ENCODE measurements around the gene CTNNA2. TPM values are rescaled to one million over a fixed set of nuclear protein-coding genes. Genes with fewer than 3 reads are reported as not detected.

CTNNA2 gene
- total RNA-seq, 1 experiment from 2014 or later, result not detected

DNA sequence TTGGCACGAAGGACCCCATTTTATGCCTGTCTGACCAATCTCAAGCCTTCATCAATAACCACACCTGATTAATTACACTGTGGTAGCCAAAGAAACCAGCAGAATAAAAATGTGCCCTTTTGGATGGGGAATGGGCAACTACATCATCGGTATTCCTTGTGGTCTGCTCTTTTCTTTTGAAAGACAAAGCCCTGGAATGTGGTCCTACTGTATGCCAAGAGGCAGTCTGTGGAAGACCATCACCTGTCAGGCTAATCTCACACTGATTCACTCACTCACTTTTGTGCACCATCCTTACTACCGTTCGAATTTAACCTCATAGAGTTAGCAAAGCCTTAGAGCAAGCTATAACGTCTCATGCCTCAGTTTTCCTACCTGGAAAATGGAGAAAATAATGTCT, 1066.9 kb downstream of the CTNNA2 start:
- Histone ChIP-seq H3K4me3 (no peak overlapping the region), H3F3A (ENCODE audit: insufficient read depth, low read depth) (no peaks in the 10 kb centered on the region), H3K4me1 (replicated peaks; ENCODE audit: insufficient read depth) (no peaks in the 10 kb centered on the region), H3K4me2 (no peak overlapping the region), H3K9me3 (ENCODE audit: insufficient read depth, low read depth) (no peaks in the 10 kb centered on the region), H3K36me3 (ENCODE audit: low read depth) (no peaks in the 10 kb centered on the region), H3K9me2 (ENCODE audit: insufficient read depth) (no peaks in the 10 kb centered on the region), H3K27ac (no peak overlapping the region), H3K27me3 (ENCODE audit: insufficient read depth, low read depth) (no peaks in the 10 kb centered on the region), H2AFZ (no peak overlapping the region), H4K20me1 (ENCODE audit: insufficient read depth) (no peaks in the 10 kb centered on the region), H3K79me2 (ENCODE audit: low read depth) (no peaks in the 10 kb centered on the region)
- POLR2A ChIA-PET (ENCODE audit: unreplicated experiment), result no interaction called here
- no TSS peak for BruUV-seq (replicated peaks)
- intact Hi-C loops (cut with micrococcal nuclease; ENCODE audit: unreplicated experiment), result no loop called here
- CTCF ChIA-PET, result no interaction called here
- TF ChIP-seq, protein P1, sequence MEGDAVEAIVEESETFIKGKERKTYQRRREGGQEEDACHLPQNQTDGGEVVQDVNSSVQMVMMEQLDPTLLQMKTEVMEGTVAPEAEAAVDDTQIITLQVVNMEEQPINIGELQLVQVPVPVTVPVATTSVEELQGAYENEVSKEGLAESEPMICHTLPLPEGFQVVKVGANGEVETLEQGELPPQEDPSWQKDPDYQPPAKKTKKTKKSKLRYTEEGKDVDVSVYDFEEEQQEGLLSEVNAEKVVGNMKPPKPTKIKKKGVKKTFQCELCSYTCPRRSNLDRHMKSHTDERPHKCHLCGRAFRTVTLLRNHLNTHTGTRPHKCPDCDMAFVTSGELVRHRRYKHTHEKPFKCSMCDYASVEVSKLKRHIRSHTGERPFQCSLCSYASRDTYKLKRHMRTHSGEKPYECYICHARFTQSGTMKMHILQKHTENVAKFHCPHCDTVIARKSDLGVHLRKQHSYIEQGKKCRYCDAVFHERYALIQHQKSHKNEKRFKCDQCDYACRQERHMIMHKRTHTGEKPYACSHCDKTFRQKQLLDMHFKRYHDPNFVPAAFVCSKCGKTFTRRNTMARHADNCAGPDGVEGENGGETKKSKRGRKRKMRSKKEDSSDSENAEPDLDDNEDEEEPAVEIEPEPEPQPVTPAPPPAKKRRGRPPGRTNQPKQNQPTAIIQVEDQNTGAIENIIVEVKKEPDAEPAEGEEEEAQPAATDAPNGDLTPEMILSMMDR (conservative IDR thresholded peaks at IDR 0.05), result no peak
- TF ChIP-seq EZH2 (IDR thresholded peaks at IDR 0.05; ENCODE audit: low read depth), result no peak
- no peak for DNase-seq

DNA sequence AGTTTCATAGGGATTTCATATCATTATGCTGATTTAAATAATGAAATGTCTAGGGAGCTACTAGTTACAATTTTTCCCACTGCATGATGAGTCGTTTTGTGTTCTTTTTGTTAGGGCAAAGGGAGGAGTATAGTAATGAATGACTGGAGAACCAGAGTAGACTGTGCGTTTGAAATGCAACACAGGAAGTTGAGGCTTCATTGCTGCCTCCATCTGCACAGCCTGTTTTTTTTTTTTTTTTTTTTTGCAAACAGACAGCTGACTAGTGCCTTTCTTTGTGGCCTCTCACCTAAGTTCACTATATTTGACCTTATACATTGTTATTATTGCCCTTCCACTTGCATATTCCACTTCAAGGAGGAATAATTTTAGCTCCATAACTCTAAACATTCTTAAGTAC, 1078.4 kb downstream of the CTNNA2 start:
- H3K36me3 ChIP-seq (ENCODE audit: low read depth), result no peaks in the 10 kb centered on the region
- TF ChIP-seq, protein P1 (conservative IDR thresholded peaks at IDR 0.05), result no peak
- TF ChIP-seq EZH2 (IDR thresholded peaks at IDR 0.05; ENCODE audit: low read depth), result no peak
- no peaks in the 10 kb centered on the region for H3K79me2 ChIP-seq (ENCODE audit: low read depth)
- H3K4me2 ChIP-seq, result no peak overlapping the region
- ChIA-PET CTCF (no interaction called here), POLR2A (ENCODE audit: unreplicated experiment) (no interaction called here)
- H3K9me2 ChIP-seq (ENCODE audit: insufficient read depth), result no peaks in the 10 kb centered on the region
- H3K4me1 ChIP-seq (replicated peaks; ENCODE audit: insufficient read depth), result no peaks in the 10 kb centered on the region
- H2AFZ ChIP-seq, result no peak overlapping the region
- no TSS peak for BruUV-seq (replicated peaks)
- no peaks in the 10 kb centered on the region for H3K9me3 ChIP-seq (ENCODE audit: insufficient read depth, low read depth)
- H3K27me3 ChIP-seq (ENCODE audit: insufficient read depth, low read depth), result 0 out of 2 replicates have a peak, but pooled peaks cover 6% of the 10 kb centered on the region
- intact Hi-C loops (cut with micrococcal nuclease; ENCODE audit: unreplicated experiment), result no loop called here
- H3F3A ChIP-seq (ENCODE audit: insufficient read depth, low read depth), result no peaks in the 10 kb centered on the region
- DNase-seq, result no peak
- no peak overlapping the region for H3K27ac ChIP-seq
- no peaks in the 10 kb centered on the region for H4K20me1 ChIP-seq (ENCODE audit: insufficient read depth)
- H3K4me3 ChIP-seq, result no peak overlapping the region

DNA sequence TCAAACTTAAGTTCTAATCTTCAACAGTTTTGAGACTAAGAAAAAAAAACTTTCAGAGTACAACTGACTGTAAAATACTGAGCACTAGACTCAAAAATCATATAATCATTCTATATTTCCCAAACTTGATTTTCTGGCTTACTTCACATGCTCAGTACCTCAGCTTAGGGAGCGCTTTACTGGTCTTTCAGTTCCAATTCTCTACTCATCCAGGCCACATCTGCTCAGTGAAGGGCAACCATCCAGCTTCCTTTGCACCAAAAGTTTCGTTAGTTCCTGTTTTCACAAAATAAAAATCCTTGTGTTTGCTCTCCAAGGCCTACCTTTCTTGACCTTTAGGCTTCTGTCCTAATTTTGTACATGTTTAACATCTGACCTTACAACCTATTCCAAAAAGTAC, 1079.3 kb downstream of the CTNNA2 start:
- DNase-seq, result no peak
- no peaks in the 10 kb centered on the region for H3K4me1 ChIP-seq (replicated peaks; ENCODE audit: insufficient read depth)
- no peaks in the 10 kb centered on the region for H3K36me3 ChIP-seq (ENCODE audit: low read depth)
- intact Hi-C loops (cut with micrococcal nuclease; ENCODE audit: unreplicated experiment), result no loop called here
- no peaks in the 10 kb centered on the region for H3K79me2 ChIP-seq (ENCODE audit: low read depth)
- CTCF ChIA-PET, result no interaction called here
- TF ChIP-seq EZH2 (IDR thresholded peaks at IDR 0.05; ENCODE audit: low read depth), result no peak
- TF ChIP-seq, protein P1 (conservative IDR thresholded peaks at IDR 0.05), result no peak
- no peak overlapping the region for H3K27ac ChIP-seq
- H3K27me3 ChIP-seq (ENCODE audit: insufficient read depth, low read depth), result 0 out of 2 replicates have a peak, but pooled peaks cover 6% of the 10 kb centered on the region
- H3F3A ChIP-seq (ENCODE audit: insufficient read depth, low read depth), result no peaks in the 10 kb centered on the region
- H4K20me1 ChIP-seq (ENCODE audit: insufficient read depth), result no peaks in the 10 kb centered on the region
- H2AFZ ChIP-seq, result no peak overlapping the region
- POLR2A ChIA-PET (ENCODE audit: unreplicated experiment), result no interaction called here
- no peaks in the 10 kb centered on the region for H3K9me2 ChIP-seq (ENCODE audit: insufficient read depth)
- no peak overlapping the region for H3K4me3 ChIP-seq
- BruUV-seq (replicated peaks), result no TSS peak
- H3K9me3 ChIP-seq (ENCODE audit: insufficient read depth, low read depth), result no peaks in the 10 kb centered on the region
- no peak overlapping the region for H3K4me2 ChIP-seq

All from PC-9 (cell line).